Fibroblast of mammary gland (primary cell): Measurements from ENCODE around the gene KIAA0408.
A peak's percentile ranks its signal among the peaks of the same experiment; 100 is the strongest.

ENCODE experiments used
- DNase-seq: peaks from one replicate; pipeline ENCODE4 v3.0.0-alpha.2; 2010; ENCODE audit warnings: low read depth
- H3K4me3 ChIP-seq: 2 replicates; pipeline ENCODE4 v1.5.1; 2011; ENCODE audit warnings: low read depth, mild to moderate bottlenecking, low read length, moderate library complexity; ENCODE audit not compliant: control insufficient read depth
- TF ChIP-seq, protein P1 (sequence below): conservative IDR thresholded peaks from 2 replicates; pipeline ENCODE4 v1.5.1; 2011; ENCODE audit warnings: low read depth, low read length, inconsistent platforms; ENCODE audit not compliant: control insufficient read depth, insufficient read depth

KIAA0408 gene

DNA sequence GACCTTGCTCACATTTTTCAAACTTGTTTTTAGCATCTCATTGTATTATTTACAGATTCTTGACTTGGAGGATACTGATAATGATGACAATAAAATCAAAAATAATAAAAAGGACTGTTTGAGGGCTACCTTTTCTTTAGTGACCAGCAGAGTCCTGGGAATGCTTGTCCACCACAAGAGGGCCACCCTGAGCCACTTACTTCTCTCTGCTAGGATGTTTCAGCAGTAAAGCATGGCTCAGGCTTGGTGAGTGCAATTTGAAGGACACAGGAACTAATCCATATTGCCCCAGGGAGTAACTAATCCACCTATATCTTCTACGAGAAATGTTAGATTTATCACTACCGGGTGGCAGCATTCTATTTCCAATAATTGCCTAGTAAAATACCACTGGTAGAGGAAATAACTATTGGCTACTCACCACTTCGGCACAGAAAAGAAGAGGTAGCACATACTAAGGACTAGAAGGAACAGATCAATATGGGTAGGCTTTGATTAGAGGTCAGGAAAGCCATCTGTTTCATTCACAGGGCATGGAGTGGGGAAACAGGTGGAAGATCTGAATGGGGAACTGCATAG, 5.8 kb upstream of the KIAA0408 start:
- TF ChIP-seq, protein P1, sequence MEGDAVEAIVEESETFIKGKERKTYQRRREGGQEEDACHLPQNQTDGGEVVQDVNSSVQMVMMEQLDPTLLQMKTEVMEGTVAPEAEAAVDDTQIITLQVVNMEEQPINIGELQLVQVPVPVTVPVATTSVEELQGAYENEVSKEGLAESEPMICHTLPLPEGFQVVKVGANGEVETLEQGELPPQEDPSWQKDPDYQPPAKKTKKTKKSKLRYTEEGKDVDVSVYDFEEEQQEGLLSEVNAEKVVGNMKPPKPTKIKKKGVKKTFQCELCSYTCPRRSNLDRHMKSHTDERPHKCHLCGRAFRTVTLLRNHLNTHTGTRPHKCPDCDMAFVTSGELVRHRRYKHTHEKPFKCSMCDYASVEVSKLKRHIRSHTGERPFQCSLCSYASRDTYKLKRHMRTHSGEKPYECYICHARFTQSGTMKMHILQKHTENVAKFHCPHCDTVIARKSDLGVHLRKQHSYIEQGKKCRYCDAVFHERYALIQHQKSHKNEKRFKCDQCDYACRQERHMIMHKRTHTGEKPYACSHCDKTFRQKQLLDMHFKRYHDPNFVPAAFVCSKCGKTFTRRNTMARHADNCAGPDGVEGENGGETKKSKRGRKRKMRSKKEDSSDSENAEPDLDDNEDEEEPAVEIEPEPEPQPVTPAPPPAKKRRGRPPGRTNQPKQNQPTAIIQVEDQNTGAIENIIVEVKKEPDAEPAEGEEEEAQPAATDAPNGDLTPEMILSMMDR = peak; percentile 97
- peak; percentile 75 for DNase-seq
- no peak overlapping the region for H3K4me3 ChIP-seq

DNA sequence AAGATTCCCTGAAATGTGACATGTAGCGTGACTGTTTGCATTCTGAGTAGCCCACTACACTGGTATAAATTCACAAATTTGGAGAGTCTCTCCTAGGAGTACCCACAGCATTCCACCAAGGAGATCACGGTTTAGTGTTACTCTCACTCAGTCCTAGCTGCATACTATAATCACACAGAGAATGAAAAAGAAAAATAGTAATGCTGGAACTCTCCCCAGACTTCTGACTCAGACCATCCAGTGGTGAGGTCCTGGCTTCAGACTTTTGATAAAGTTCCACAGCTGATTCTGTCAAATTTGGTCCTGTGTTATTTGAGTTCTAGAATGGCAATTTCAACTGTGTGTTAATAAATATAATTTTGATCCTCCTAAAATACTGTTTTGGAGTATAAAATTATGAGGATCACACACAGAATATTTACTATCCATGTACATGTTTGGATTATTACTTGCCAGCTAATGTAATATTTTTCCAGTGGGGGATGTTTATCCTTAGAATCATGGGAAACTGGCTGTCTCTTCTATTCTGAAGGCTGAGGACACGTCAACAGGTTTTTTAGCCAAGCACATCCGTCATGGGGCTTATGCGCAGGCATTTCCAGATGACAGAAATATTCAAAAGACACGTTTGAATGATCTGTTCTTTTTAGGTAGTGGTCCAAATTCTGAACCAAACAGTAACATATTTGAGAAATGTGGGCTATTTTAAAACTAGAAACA, 5.1 kb upstream of the KIAA0408 start:
- DNase-seq = peak; percentile 82
- H3K4me3 ChIP-seq = no peak overlapping the region
- TF ChIP-seq, protein P1 = no peak

GRCh38 chr6:127463056-127463455, 3.9 kb upstream of the KIAA0408 start:
- TF ChIP-seq, protein P1 = no peak
- peak; percentile 38 for DNase-seq

DNA sequence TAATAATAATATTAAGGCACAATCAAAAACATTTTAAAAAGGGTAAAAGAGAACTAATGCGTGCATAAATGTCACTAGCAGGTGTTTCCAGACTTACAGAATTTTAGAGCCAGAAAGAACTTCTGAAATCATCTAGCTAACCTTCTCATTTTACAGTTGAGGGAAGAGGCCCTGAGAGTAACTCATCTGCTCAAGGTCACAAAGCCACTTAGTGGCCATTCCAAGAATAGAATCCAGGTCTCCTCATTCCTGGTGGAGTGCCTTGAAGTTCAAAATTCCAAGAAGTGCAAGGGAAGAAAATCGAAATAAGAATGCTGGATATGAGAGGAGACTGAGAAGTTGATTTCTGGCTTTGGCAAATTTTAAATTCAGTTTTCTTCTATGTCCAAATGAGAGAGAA, 3.2 kb upstream of the KIAA0408 start:
- H3K4me3 ChIP-seq = no peak overlapping the region
- DNase-seq = peak; percentile 12
- TF ChIP-seq, protein P1 = no peak

More at GRCh38 chr6:127463056-127463455, 3.9 kb upstream of the KIAA0408 start:
- no peak overlapping the region for H3K4me3 ChIP-seq

- H3K4me3 ChIP-seq = no peak overlapping the region
- no peak for DNase-seq
- TF ChIP-seq, protein P1 = no peak
Observed at GRCh38 chr6:127460465-127460864, 1.3 kb upstream of the KIAA0408 start.

GRCh38 chr6:127458817-127459216, 372 bp downstream of the KIAA0408 start:
- DNase-seq = peak; percentile 83
- peak overlapping the region; percentile 28 for H3K4me3 ChIP-seq

More at GRCh38 chr6:127458817-127459216, 372 bp downstream of the KIAA0408 start:
- TF ChIP-seq, protein P1 = no peak
